GM12864 (cell line): ENCODE measurements around the gene CASP12.

Experiments used
- DNase-seq: peaks from one replicate; pipeline ENCODE4 v3.0.0-alpha.2; 2011; ENCODE audit warnings: low read depth
- H3K4me3 ChIP-seq: 2 replicates; pipeline ENCODE4 v1.5.1; 2011; ENCODE audit warnings: mild to moderate bottlenecking, low read depth, low read length, control low read depth
- TF ChIP-seq, protein P1 (sequence below): IDR thresholded peaks from 2 replicates; pipeline ENCODE4 v1.5.1; 2011; ENCODE audit warnings: low read depth, mild to moderate bottlenecking, moderate library complexity, low read length, control low read depth, inconsistent platforms; ENCODE audit errors: missing control alignments

The CASP12 gene

GRCh38 chr11:104855965-104856364 lies 42.3 kb downstream of the CASP12 start:
- no peak overlapping the region for H3K4me3 ChIP-seq
- DNase-seq: no peak
- TF ChIP-seq, protein P1, sequence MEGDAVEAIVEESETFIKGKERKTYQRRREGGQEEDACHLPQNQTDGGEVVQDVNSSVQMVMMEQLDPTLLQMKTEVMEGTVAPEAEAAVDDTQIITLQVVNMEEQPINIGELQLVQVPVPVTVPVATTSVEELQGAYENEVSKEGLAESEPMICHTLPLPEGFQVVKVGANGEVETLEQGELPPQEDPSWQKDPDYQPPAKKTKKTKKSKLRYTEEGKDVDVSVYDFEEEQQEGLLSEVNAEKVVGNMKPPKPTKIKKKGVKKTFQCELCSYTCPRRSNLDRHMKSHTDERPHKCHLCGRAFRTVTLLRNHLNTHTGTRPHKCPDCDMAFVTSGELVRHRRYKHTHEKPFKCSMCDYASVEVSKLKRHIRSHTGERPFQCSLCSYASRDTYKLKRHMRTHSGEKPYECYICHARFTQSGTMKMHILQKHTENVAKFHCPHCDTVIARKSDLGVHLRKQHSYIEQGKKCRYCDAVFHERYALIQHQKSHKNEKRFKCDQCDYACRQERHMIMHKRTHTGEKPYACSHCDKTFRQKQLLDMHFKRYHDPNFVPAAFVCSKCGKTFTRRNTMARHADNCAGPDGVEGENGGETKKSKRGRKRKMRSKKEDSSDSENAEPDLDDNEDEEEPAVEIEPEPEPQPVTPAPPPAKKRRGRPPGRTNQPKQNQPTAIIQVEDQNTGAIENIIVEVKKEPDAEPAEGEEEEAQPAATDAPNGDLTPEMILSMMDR: no peak

- DNase-seq: no peak
- no peak overlapping the region for H3K4me3 ChIP-seq
- TF ChIP-seq, protein P1: no peak
Measured at GRCh38 chr11:104853276-104853675, 45.0 kb downstream of the CASP12 start.

- no peak for DNase-seq
- TF ChIP-seq, protein P1: no peak
- no peak overlapping the region for H3K4me3 ChIP-seq
Measured at GRCh38 chr11:104852811-104853210, 45.4 kb downstream of the CASP12 start.

DNA sequence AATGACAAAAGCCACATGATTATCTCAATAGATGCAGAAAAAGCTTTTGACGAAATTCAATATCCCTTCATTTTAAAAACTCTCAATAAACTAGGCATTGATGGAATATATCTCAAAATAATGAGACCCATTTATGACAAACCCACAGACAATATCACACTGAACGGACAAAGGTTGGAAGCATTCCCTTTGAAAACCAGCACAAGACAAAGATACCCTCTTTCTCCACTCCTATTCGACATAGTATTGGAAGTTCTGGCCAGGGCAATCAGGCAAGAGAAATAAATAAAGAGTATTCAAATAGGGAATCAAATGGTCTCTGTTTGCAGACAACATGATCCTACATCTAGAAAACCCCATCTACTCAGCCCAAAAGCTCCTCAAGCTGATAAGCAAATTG lies 52.0 kb downstream of the CASP12 start:
- H3K4me3 ChIP-seq: no peak overlapping the region
- TF ChIP-seq, protein P1: no peak
- no peak for DNase-seq

DNA sequence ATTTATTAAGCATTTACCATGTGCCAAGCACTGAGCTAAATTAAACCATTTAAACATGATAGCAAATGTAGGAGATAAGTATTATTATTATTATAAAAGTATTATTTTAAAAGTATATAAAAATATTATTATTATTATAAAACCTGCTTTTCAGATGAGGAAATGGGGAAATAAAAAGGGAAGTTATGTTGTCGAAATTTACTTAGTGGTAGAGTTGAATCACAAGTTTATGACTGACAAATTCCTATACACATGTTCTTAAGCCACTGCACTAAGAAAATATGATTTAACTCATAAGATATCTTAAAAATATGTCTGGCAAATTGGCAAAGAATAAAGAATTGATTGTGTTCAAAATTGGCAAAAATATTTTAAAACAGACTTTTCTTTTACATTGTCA lies 53.8 kb downstream of the CASP12 start:
- TF ChIP-seq, protein P1: no peak
- DNase-seq: no peak
- H3K4me3 ChIP-seq: no peak overlapping the region

DNA sequence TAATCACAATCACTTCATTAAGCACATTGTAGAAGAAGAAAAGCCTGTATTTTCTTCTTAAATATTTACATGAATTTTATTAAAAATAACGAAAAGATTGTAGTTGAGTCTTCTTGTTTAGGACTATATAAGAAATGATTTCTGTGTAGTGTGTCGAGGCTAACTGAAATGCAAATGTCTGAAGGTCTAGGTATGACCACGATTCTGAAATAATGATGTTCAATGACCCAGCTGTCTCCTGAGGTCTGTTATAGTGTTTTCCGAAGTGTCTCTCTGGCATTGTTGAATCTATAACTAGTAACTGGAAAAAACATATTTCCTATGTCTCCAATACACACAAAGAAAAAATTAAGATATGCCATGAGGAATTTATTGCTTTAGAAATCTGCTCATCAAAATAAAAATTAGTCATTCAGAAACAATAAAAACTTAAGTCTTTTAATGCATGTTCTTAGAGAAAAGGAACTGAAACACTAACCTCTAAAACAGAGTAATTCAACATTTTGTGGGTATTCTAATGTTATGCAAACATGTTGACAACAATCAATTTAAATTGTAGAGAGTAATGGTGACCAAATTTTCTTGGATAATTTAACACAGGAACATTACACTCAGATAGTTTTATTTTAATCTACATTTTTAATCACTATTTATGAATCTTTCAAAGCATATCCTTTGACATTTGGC lies 55.0 kb downstream of the CASP12 start:
- TF ChIP-seq, protein P1: no peak

DNA sequence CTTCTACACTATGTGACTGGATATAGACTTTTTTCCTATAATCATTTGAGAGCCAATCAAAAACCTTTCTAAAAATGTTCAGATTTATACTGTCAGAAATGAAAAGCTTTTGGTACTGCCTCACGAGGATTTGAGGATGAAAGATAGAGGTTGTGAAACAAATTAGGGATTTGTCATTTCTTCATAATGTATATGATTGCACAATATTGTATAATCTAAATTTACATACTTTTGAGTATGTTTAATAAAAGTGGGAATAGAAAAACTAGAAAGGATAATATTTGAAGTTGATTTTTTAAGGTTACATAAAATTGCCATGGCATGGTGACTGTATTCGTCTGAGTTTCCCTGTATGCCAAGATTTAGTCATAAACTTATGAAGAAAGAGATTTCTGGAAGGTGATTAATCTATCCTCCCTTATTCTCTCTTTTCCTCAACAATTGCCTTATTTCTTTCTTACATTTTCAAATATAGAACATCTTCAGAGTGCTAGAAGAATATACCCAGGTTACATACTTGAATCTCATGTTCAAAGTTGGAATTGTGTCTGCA lies 56.2 kb downstream of the CASP12 start:
- no peak for DNase-seq
- TF ChIP-seq, protein P1: no peak
- H3K4me3 ChIP-seq: no peak overlapping the region

More for the DNA sequence above, 55.0 kb downstream of the CASP12 start:
- no peak for DNase-seq
- H3K4me3 ChIP-seq: no peak overlapping the region
